Naive thymus-derived CD8-positive, alpha-beta T cell (primary cell): ENCODE data around the gene P2RX6. TPM values are rescaled to one million over a fixed set of nuclear protein-coding genes. Genes with fewer than 3 reads are reported as not detected.

Experiments
- ATAC-seq, 2 donors: fragments of 150-1000 bp; cut with Tn5 transposase in 1 of 2; sonication (Bioruptor Pico), chemical (Tn5 transposase) in 1 of 2; 1 replicate in 1 of 2; 2 replicates in 1 of 2; pipeline ENCODE4 v1.10.0; 2021; ENCODE audit warnings: mild to moderate bottlenecking in 2 of 2, moderate library complexity in 2 of 2
- POLR2A ChIA-PET: fragments of 350-600 bp; sonication (Branson Sonifier 250); formaldehyde crosslinking; loops from one replicate; lab custom pipeline; 2021; ENCODE audit warnings: antibody characterized with exemption; lab: Charles Lee
- DNase-seq, 10 donors: peaks; one replicate each; pipeline versions ENCODE4 v3.0.0 to v3.0.0-alpha.2; 2020 to 2022
- H3K27ac Mint-ChIP-seq, 10 donors: one replicate each; pipeline ENCODE4 v1.8.0; 2020 to 2022; ENCODE audit warnings: mild to moderate bottlenecking in 10 of 10, mixed read lengths in 10 of 10, moderate library complexity in 4 of 10, inconsistent platforms in 1 of 10
- H3K27me3 Mint-ChIP-seq, 5 donors: one replicate each; pipeline ENCODE4 v1.8.0; 2021 to 2022; ENCODE audit warnings: mixed read lengths in 5 of 5
- H3K36me3 Mint-ChIP-seq, 3 donors: one replicate each; pipeline ENCODE4 v1.8.0; 2020 to 2022; ENCODE audit warnings: mixed read lengths in 3 of 3, mild to moderate bottlenecking in 2 of 3, inconsistent platforms in 1 of 3
- H3K4me1 Mint-ChIP-seq, 4 donors: one replicate each; pipeline ENCODE4 v1.8.0; 2021 to 2022; ENCODE audit warnings: mixed read lengths in 4 of 4
- H3K4me3 Mint-ChIP-seq, 10 donors: one replicate each; pipeline ENCODE4 v1.8.0; 2020 to 2022; ENCODE audit warnings: mild to moderate bottlenecking in 10 of 10, mixed read lengths in 10 of 10, moderate library complexity in 6 of 10, inconsistent platforms in 1 of 10
- H3K9me3 Mint-ChIP-seq, 9 donors: one replicate each; pipeline ENCODE4 v1.8.0; 2020 to 2022; ENCODE audit warnings: mixed read lengths in 9 of 9, mild to moderate bottlenecking in 3 of 9, inconsistent platforms in 1 of 9, moderate library complexity in 1 of 9
- polyA plus RNA-seq, 3 donors: library from polyadenylated mRNA; unstranded; fragments of 300-500 nt; fragmentation: Illumina TruSeq; gene quantifications; one replicate each; pipeline ENCODE4 v1.2.3, GENCODE V29; 2021
- total RNA-seq, 8 experiments: library from RNA in 2 of 8; stranded (reverse) in 2 of 8; gene quantifications; one replicate each; pipeline ENCODE4 v1.2.3 and lab custom pipeline; 2021 to 2026

P2RX6 gene
- total and polyA plus RNA-seq, 5 experiments from 2014 or later, result 0.25 to 4.5 (median 1.1) TPM

GRCh38 chr22:20981787-20982562 lies 33.0 kb upstream of the P2RX6 start, which contains the start of gene LZTR1:
TSS of gene LZTR1 (plus strand) at chr22:20982297. CDS start at chr22:20982372, 75 bp downstream.
- peak within 1 kb of the TSS; percentile 88 to 97 (median 94) for H3K27ac Mint-ChIP-seq
- POLR2A ChIA-PET, result interaction anchor here (1.0 to 4.3 kb wide), 10 partner anchors 9 to 1550 kb away, joined by 3 to 78 read pairs (median 4); partner anchors contain the start of genes CRKL, HIRA and THAP7
- DNase-seq (peak; percentile 44 to 78 (median 58)), ATAC-seq (peak; percentile 78 to 84)
- peaks cover 28 to 52% (median 49%) of the 10 kb centered on the region in 4 donors for H3K4me1 Mint-ChIP-seq
- peaks cover 0 to 4% (median 0%) of the 10 kb centered on the region in 9 donors for H3K9me3 Mint-ChIP-seq
- peaks cover 0 to 14% (median 0%) of the 10 kb centered on the region in 3 donors for H3K36me3 Mint-ChIP-seq
- H3K4me3 Mint-ChIP-seq, result peak within 1 kb of the TSS; percentile 88 to 97 (median 95)
- no peaks in the 10 kb centered on the region for H3K27me3 Mint-ChIP-seq

DNA sequence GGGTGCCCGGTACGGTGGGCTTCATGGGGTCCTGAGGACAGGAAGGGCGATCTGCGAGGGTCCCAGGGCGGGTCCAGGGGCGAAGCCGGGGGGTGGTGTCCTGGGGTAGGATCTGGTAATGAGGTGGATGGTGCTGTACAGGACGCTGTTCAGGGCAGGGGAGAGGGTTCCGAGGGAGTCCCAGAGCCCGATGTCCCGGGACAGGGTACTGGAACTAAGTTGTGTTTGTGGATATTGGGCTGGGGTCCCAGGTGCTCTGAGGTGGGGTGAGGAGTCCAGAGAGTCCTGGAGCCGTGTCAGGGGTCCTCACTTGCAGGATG lies 32.4 kb upstream of the P2RX6 start:
- Mint-ChIP-seq H3K9me3 (peaks cover 0 to 4% (median 0%) of the 10 kb centered on the region in 9 donors), H3K36me3 (peaks cover 0 to 19% (median 0%) of the 10 kb centered on the region in 3 donors), H3K4me1 (peaks cover 28 to 52% (median 49%) of the 10 kb centered on the region in 4 donors), H3K27ac (peak overlapping the region; percentile 88 to 97 (median 94)), H3K4me3 (peak overlapping the region; percentile 88 to 97 (median 95)), H3K27me3 (no peaks in the 10 kb centered on the region)
- ATAC-seq, result peak in 1 of 2 donors; percentile 10
- DNase-seq, result peak in 1 of 10 donors; percentile 58
- POLR2A ChIA-PET, result interaction anchor here (1.0 to 4.3 kb wide), 9 partner anchors 8 to 1551 kb away, joined by 3 to 78 read pairs (median 4); partner anchors contain the start of genes CRKL, HIRA and THAP7

DNA sequence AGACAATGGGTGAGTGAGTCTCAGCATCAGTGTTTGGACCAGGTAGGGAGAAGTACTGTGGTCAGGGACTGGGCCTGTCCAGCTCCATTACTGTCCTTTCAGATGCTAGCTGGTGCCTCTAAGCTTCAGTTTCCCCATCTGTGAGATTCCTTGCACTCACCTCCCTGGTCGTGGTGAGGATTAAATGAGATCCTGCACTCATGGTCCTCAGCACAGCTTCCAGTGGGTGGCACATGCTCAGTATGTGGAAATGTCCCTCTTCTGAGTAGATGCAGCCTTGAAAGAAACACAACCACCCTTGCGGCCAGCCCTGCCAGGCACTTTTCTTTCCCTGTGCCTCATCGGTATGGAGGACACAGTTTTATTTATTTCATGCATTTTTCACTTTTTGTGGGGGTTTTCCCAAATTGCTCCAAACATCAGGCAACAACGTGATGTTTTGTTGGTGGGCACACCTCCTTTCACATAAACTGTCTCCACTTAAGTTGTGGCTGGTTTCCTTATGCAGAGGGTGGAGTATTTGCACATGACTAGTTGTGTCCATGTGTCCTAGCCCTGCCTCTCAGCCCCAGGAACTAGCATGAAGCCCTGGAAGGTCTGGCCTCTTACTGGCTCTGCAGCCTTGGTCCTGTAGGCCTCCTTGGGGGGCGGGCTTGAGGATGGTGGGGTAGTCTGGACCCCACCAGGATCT lies 31.7 kb upstream of the P2RX6 start:
- Mint-ChIP-seq H3K27me3 (no peaks in the 10 kb centered on the region), H3K36me3 (peaks cover 0 to 24% (median 0%) of the 10 kb centered on the region in 3 donors), H3K4me3 (peak overlapping the region; percentile 88 to 97 (median 95)), H3K9me3 (peaks cover 0 to 4% (median 0%) of the 10 kb centered on the region in 9 donors), H3K27ac (peak overlapping the region; percentile 88 to 97 (median 94)), H3K4me1 (peaks cover 30 to 53% (median 49%) of the 10 kb centered on the region in 4 donors)
- DNase-seq, result no peak
- no peak for ATAC-seq
- POLR2A ChIA-PET, result interaction anchor here (1.5 to 4.3 kb wide), 2 partner anchors 19 to 66 kb away, joined by 3 to 78 read pairs; partner anchors contain the start of genes CRKL and THAP7

GRCh38 chr22:20985720-20986119 lies 29.2 kb upstream of the P2RX6 start:
- DNase-seq, result no peak
- Mint-ChIP-seq H3K27me3 (no peaks in the 10 kb centered on the region), H3K4me1 (peaks cover 23 to 48% (median 32%) of the 10 kb centered on the region in 4 donors), H3K27ac (no peak overlapping the region), H3K4me3 (no peak overlapping the region), H3K9me3 (no peaks in the 10 kb centered on the region), H3K36me3 (peaks cover 0 to 25% (median 2%) of the 10 kb centered on the region in 3 donors)
- no peak for ATAC-seq
- POLR2A ChIA-PET, result interaction anchor here (0.6 to 0.9 kb wide), 3 partner anchors 11 to 64 kb away, joined by 3 to 5 read pairs (median 3); partner anchors contain the start of gene THAP7

GRCh38 chr22:20986365-20986764 lies 28.6 kb upstream of the P2RX6 start:
- POLR2A ChIA-PET, result interaction anchor here (0.6 to 0.9 kb wide), 2 partner anchors 10 to 16 kb away, joined by 3 read pairs; partner anchors contain the start of gene THAP7
- ATAC-seq (no peak), DNase-seq (no peak)
- Mint-ChIP-seq H3K27ac (peak overlapping the region in 2 of 10 donors; percentile 3 to 16), H3K4me1 (peaks cover 18 to 41% (median 25%) of the 10 kb centered on the region in 4 donors), H3K27me3 (no peaks in the 10 kb centered on the region), H3K4me3 (no peak overlapping the region), H3K36me3 (peaks cover 0 to 27% (median 2%) of the 10 kb centered on the region in 3 donors), H3K9me3 (no peaks in the 10 kb centered on the region)

GRCh38 chr22:20987375-20987774 lies 27.6 kb upstream of the P2RX6 start:
- Mint-ChIP-seq H3K4me3 (no peak overlapping the region), H3K27ac (no peak overlapping the region), H3K36me3 (peaks cover 0 to 31% (median 2%) of the 10 kb centered on the region in 3 donors), H3K27me3 (no peaks in the 10 kb centered on the region), H3K9me3 (no peaks in the 10 kb centered on the region), H3K4me1 (peaks cover 16 to 38% (median 19%) of the 10 kb centered on the region in 4 donors)
- DNase-seq (no peak), ATAC-seq (no peak)
- POLR2A ChIA-PET, result interaction anchor here (0.8 kb wide), 1 partner anchor 11 kb away, joined by 3 read pairs; no protein-coding TSS in a partner anchor

DNA sequence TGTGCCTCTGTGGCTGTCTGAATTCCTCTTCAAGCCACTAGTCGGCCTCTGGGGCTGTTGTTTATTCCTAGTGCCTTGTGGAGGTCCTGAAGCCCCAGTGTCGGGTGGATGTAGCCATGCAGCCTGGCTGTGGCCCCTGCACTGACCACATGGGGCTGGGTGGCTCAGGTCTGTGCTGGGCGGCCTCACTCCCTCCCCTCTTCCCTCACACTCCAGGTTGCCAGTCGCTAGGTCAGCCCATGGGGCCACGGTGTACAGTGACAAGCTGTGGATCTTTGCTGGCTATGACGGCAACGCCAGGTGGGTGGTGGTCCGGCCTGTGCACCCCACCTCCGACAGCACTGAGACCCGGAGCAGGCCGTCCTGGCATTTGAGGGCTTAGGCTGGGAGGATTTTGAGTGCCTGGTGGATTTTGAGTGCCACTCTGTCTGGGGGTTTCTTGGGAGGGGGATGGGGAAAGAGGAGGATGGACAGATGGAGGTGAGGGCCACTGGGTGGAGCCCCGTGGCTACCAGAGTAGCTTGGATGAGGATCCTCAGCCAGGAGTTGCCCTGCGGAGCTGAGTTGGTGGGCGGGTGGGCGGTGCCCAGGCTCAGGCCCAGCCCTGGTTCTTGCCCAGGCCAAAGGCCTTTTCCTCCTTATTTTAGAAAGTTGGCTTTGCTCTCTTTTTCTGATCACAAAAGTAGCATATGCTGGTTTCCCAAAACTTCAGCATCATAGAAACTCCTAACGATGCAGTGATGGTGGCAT lies 26.2 kb upstream of the P2RX6 start:
- Mint-ChIP-seq H3K9me3 (no peaks in the 10 kb centered on the region), H3K4me1 (peaks cover 5 to 24% (median 8%) of the 10 kb centered on the region in 4 donors), H3K27me3 (no peaks in the 10 kb centered on the region), H3K36me3 (peaks cover 0 to 31% (median 2%) of the 10 kb centered on the region in 3 donors), H3K27ac (no peak overlapping the region), H3K4me3 (no peak overlapping the region)
- DNase-seq (no peak), ATAC-seq (no peak)
- POLR2A ChIA-PET, result interaction anchor here (3.3 kb wide), 1 partner anchor 11 kb away, joined by 16 read pairs; no protein-coding TSS in a partner anchor

- DNase-seq, result no peak
- no peak for ATAC-seq
- POLR2A ChIA-PET, result interaction anchor here (1.2 to 3.3 kb wide), 2 partner anchors 10 to 13 kb away, joined by 5 to 16 read pairs; partner anchors contain the start of gene THAP7
- Mint-ChIP-seq H3K36me3 (peaks cover 0 to 31% (median 2%) of the 10 kb centered on the region in 3 donors), H3K4me1 (peaks cover 0 to 18% (median 4%) of the 10 kb centered on the region in 4 donors), H3K27me3 (no peaks in the 10 kb centered on the region), H3K4me3 (peak overlapping the region in 1 of 10 donors; percentile 19), H3K27ac (no peak overlapping the region), H3K9me3 (no peaks in the 10 kb centered on the region)
Measured at GRCh38 chr22:20989323-20990138, 25.4 kb upstream of the P2RX6 start.

- DNase-seq (no peak), ATAC-seq (no peak)
- Mint-ChIP-seq H3K4me3 (no peak overlapping the region), H3K27ac (peak overlapping the region in 2 of 10 donors; percentile 18 to 67), H3K9me3 (no peaks in the 10 kb centered on the region), H3K4me1 (peaks cover 0 to 15% (median 4%) of the 10 kb centered on the region in 4 donors), H3K27me3 (no peaks in the 10 kb centered on the region), H3K36me3 (peaks cover 0 to 33% (median 2%) of the 10 kb centered on the region in 3 donors)
- POLR2A ChIA-PET, result interaction anchor here (1.2 to 3.3 kb wide), 3 partner anchors 9 to 12 kb away, joined by 5 to 16 read pairs (median 12); partner anchors contain the start of genes LZTR1 and THAP7
Measured at GRCh38 chr22:20990184-20991180, 24.5 kb upstream of the P2RX6 start.
